ENCODE measurements around the gene ZNF107.
"Not testable (repeated sequence)": the region's sequence is repeated elsewhere in the genome, so short reads cannot be mapped to it uniquely, and the experiment has no call there.

Gene ZNF107

DNA sequence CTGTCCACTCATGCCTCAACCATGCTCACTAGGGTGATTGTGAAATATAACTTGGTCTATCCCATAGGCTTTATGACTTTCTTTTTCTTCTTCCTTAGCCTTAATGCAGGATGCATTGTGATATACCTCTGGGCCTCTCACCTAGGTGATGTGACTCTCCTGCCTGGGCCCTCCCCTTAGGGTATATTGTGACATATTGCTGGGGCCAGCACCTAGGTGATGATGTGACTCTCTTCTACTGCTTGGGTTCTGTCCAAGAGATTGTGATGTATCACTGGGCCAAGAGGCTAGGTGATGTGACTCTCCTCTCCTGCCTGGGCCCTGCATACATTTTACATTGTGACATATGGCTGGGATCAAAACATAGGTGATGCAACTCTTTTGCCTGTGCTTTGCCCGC is 14.7 kb upstream of the ZNF107 start:
- DNase-seq: no peak

- no peak for DNase-seq
These were observed 14.2 kb upstream of the ZNF107 start for GRCh38 chr7:64651632-64652165.

DNA sequence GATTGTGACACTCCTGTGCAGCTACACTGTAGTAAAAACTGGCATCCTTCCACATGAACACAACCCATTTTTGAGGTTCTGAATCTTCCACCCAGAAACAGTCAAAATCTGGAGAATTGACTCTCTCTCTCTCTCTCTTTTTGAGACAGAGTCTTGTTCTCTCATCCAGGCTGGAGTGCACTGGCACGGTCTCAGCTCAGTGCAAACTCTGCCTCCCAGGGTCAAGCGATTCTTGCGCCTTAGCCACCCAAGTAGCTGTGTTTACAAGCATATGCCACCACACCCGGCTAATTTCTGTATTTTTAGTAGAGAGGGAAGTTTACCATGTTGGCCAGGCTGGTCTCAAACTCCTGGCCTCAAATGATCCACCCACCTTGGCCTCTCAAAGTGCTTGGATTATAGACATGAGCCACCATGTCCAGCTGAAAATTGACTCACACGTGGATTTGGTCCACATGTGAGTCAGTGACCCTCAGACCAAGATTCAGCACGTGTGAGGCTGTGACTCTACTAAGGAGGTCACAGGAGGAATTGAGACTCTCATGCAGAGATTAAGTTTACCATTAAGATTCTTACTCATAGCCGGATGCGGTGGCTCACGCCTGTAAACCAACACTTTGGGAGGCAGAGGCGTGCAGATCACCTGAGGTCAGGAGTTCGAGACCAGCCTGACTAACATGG is 12.1 kb upstream of the ZNF107 start:
- DNase-seq: no peak

- no peak for DNase-seq
These were observed 11.0 kb upstream of the ZNF107 start for GRCh38 chr7:64654796-64655548.

- DNase-seq: no peak
These were observed 10.1 kb upstream of the ZNF107 start for GRCh38 chr7:64655811-64656210.

GRCh38 chr7:64656489-64656888 is 9.4 kb upstream of the ZNF107 start:
- no peak for DNase-seq

DNA sequence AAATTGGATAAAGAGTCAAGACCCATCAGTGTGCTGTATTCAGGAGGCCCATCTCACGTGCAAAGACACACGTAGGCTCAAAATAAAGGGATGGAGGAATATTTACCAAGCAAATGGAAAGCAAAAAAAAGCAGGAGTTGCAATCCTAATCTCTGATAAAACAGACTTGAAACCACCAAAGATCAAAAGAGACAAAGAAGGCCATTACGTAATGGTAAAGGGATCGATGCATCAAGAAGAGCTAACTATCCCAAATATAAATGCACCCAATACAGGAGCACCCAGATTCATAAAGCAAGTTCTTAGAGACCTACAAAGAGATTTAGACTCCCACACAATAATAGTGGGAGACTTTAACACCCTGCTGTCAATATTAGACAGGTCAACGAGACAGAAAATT is 3.8 kb upstream of the ZNF107 start:
- DNase-seq: not testable (repeated sequence)

- DNase-seq: no peak
These were observed 724 bp downstream of the ZNF107 start for GRCh38 chr7:64666663-64667050.

DNA sequence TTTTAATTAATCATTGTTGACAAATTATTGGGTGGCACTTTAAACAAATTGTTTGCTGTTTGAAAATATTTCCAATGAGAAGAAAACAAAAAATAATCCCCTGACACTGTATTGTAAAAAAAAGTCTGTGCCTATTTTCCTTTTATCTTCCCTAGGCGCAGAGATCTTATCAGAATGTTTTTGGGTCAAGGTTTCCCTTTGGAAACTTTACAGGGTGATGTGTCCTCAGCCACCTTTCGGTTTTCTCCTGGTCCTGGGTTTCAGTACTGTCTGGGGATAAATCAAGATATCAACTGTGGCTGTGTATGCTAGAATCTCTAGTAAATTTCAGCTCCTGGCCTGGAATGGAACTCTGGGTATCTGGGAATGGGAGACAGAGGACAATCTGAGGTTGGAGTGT is 1.4 kb downstream of the ZNF107 start:
- no peak for DNase-seq

GRCh38 chr7:64672414-64672813 is 6.5 kb downstream of the ZNF107 start:
- DNase-seq: no peak

GRCh38 chr7:64685091-64685490 is 19.2 kb downstream of the ZNF107 start:
- no peak for DNase-seq

DNA sequence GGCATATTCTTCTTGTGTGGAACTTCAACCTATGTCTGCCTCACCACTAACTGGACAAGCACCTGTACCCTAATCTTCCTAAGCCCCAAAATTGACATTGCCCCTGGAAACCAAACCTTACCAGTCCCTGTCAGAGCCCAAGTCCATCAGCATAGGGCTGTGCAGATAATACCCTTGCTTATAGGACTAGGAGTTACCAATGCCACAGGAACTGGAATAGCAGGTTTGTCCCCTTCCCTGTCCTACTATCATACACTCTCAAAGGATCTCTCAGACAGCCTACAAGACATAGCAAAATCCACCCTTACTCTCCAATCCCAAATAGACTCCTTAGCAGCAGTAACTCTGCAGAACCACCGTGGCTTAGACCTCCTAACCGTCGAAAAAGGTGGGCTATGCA is 19.8 kb downstream of the ZNF107 start:
- DNase-seq: no peak

- no peak for DNase-seq
These were observed 20.7 kb downstream of the ZNF107 start for GRCh38 chr7:64686493-64687184.

- DNase-seq: no peak
These were observed 21.3 kb downstream of the ZNF107 start for GRCh38 chr7:64687249-64687648.

GRCh38 chr7:64688988-64689387 is 23.1 kb downstream of the ZNF107 start:
- DNase-seq: no peak

DNA sequence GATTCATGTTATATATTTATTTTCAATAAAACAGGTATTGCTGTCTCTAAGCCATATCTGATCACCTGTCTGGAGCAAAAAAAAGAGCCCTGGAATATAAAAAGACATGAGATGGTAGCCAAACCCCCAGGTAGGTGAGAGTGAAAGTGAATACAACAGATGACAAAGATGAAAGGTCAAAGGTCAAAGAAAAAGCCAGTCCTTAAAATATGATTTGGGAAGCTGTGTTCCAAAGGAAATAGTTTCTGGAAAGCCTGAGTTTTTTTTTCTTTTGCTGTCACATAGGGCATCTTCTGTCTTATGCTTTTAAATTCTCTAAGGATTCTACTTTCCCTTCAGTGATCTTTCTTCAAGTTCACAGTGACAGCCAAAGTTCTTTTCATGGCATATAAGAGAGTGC is 25.9 kb downstream of the ZNF107 start:
- no peak for DNase-seq

DNA sequence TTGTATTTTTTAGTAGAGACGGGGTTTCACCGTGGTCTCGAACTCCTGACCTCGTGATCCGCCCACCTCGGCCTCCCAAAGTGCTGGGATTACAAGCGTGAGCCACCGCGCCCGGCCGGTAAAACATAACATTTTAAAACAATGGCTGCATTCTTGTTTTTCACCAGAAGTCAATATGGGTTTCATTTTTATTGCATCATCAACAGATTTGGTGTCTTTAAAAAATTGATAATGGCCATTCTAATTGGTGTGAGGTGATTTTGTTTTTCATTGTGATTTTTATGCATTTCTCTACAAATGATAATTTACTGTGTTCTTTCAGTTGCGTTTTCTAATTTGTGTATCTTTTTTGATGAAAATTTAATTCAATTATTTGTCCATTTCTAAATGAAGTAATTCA is 31.9 kb downstream of the ZNF107 start:
- DNase-seq: not testable (repeated sequence)

GRCh38 chr7:64706625-64707292 is 40.8 kb downstream of the ZNF107 start:
- DNase-seq: no peak

DNA sequence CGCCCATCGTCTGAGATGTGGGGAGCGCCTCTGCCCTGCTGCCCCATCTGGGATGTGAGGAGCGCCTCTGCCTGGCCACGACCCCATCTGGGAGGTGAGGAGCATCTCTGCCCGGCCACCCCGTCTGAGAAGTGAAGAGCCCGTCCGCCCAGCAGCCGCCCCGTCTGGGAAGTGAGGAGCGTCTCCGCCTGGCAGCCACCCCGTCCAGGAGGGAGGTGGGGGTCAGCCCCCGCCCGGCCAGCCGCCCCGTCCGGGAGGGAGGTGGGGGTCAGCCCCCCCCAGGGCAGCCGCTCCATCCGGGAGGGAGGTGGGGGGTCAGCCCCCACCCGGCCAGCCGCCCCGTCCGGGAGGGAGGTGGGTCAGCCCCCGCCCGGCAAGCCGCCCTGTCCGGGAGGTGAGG is 52.0 kb downstream of the ZNF107 start:
- not testable (repeated sequence) for DNase-seq

- no peak for DNase-seq
These were observed 63.3 kb downstream of the ZNF107 start for GRCh38 chr7:64729089-64729848.

- no peak for DNase-seq
These were observed 67.8 kb downstream of the ZNF107 start for GRCh38 chr7:64733550-64734240.

- DNase-seq: no peak
These were observed 70.6 kb downstream of the ZNF107 start for GRCh38 chr7:64736575-64736974.

Measured in NCI-H1694 treated with DMSO at 0.1 percent for 48 hours (cell line).